Activated CD8-positive, alpha-beta memory T cell treated with anti-CD3 and anti-CD28 coated beads, Interleukin-2, amount 50 U/mL, for 24 hours (primary cell): Measurements from ENCODE around the gene SLC43A2.
"Not testable (repeated sequence)": the region's sequence is repeated elsewhere in the genome, so short reads cannot be mapped to it uniquely, and the experiment has no call there.

Source experiments
- DNase-seq: peaks from one replicate; pipeline ENCODE4 v3.0.0-alpha.2; 2020; ENCODE audit errors: extremely low read depth

The SLC43A2 gene

GRCh38 chr17:1627982-1628855 is at the start of gene SLC43A2:
TSS of gene SLC43A2 (minus strand) at chr17:1628834. CDS start at chr17:1627874, 960 bp downstream.
- DNase-seq = no peak

DNA sequence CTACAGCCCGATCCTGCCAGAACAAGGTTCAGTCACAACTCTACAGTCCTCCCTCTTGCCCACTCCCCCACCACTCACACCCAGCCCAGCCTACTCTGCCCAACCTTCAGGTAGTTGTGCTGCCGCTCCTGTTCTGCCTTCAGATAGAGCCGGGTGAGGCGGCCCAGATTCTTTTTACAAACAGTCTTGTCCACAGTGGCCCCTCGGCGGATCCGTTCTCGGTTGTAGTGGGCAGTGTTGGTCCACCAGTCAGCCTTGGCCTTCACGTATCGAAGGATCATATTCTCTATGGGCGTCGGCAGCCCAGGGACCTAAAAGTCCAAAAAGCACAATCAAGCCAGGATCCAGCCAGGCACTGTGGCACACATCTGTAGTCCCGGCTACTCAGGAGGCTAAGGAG is 47.8 kb upstream of the SLC43A2 start:
- no peak for DNase-seq

GRCh38 chr17:1673041-1673785 is 44.6 kb upstream of the SLC43A2 start:
- DNase-seq = no peak

DNA sequence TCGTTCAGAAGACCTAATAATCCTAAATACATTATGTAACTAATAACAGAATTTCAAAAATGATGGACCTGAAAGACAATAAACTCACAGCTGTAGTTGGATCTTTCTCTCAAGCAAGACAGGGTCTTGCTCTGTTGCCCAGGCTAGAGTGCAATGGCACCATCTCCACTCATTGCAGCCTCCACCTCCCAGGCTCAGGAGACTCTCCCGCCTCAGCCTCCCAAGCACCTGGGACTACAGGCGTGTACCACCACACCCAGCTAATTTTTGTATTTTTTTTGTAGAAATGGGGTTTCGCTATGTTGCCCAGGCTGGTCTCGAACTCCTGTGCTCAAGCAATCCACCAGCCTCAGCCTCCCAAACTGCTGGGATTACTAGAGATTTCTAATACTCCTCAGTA is 35.3 kb upstream of the SLC43A2 start:
- DNase-seq = not testable (repeated sequence)

GRCh38 chr17:1661045-1661444 is 32.4 kb upstream of the SLC43A2 start:
- DNase-seq = no peak

GRCh38 chr17:1658100-1658499 is 29.5 kb upstream of the SLC43A2 start:
- no peak for DNase-seq

- no peak for DNase-seq
Measured at GRCh38 chr17:1653735-1654134, 25.1 kb upstream of the SLC43A2 start.

GRCh38 chr17:1652794-1653193 is 24.2 kb upstream of the SLC43A2 start:
- not testable (repeated sequence) for DNase-seq

DNA sequence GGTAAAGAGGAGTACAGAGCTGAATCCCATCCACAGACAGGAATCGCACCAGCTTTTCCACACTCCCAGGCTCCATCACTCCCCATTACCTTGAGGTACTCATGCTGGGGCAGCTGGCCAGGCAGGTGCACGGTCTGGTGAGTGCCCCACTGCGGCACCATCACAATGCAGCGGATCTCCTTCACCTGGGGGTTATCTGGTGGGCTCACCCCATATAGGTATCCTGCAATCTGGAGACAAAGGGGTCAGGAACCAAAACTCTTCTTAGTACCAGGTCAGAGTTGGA is 22.9 kb upstream of the SLC43A2 start:
- no peak for DNase-seq

GRCh38 chr17:1650731-1651558 is 22.3 kb upstream of the SLC43A2 start:
- no peak for DNase-seq

DNA sequence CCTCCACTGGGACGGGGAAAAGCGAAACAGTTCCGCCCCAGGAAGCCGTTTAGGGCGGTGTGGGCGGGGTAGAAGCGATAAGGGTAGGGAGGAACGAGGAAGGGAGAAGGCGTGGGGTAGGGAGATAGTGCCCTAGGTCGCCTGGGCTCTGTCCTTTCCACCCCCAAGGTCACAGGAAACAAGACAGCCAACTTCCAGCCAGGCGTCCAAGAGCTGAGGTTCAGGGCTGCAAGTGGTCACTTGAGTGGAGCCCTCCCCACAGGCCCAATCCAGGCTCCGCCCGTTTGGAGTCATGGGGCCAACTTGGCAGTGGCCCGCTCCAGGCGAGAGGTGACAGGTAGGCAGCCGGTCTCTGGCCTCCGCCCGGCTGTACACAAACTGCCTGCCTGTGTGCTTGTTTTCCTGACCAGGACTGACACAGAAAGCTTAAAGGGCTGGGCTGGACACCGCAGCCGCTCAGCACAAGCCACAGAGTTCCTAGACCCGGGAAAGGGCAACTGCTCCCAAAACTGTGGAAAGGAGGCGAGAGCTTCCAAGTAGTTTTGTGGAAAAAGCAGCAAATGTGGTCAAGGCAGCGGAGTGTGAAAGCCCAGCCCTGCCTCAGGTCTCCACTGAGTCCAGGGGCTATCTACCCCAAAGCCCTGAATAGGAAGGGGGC is 21.3 kb upstream of the SLC43A2 start, which contains the start of gene RILP:
Gene RILP, minus strand, starts transcription at position 23 of the 658 bp plus-strand sequence. CDS start 62 bp downstream, outside the sequence.
- DNase-seq = no peak

- DNase-seq = peak; percentile 70
Measured at GRCh38 chr17:1648963-1649843, 20.6 kb upstream of the SLC43A2 start.

GRCh38 chr17:1648173-1648962 is 19.7 kb upstream of the SLC43A2 start:
- no peak for DNase-seq

GRCh38 chr17:1647802-1648171 is 19.2 kb upstream of the SLC43A2 start:
- no peak for DNase-seq

DNA sequence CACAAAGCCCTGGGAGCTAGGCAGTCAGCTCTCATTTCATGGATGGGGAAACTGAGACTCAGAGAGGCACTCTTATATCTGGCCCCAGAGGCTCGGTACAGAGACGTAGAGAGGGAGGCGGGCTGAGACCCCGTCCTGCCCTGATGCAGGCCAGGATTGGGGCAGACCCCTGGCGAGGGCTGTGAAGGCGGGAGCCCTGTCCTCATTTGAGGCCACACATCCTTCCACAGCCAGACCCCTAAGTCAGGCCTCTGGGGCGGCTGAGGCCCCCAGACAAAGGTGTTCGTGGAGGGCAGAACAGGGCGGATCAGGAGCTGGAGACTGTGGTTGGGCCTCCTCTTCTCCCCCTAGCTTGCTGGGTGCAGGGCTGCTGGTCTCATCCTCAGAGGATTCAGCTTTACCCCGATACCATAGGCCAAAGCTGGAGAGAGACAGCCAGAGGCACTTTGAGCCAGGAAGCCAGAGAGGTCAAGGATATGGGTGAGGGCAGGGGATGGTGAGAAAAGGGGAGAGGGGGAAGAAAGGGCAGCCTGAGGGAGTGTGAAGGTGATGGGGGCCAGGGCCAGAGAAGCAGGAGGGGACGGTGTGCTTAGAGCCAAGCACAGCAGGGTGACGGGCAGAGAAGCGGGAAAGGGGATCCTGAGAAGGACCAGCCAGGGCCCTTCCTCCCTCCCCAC is 17.7 kb upstream of the SLC43A2 start:
- DNase-seq = no peak

- DNase-seq = no peak
Measured at GRCh38 chr17:1645207-1646171, 16.9 kb upstream of the SLC43A2 start, which contains the start of gene SCARF1. TSS of gene SCARF1 (minus strand) at chr17:1645732. CDS start at chr17:1645697, 35 bp downstream.

GRCh38 chr17:1644493-1645206 is 16.0 kb upstream of the SLC43A2 start:
- no peak for DNase-seq
